Rectal smooth muscle tissue (tissue), 1 donor: ENCODE measurements around the gene OTC.

Experiments used
- H3K27ac ChIP-seq: one replicate; pipeline ENCODE4 v1.7.0; 2013; ENCODE audit warnings: low read depth, low read length, inconsistent platforms
- H3K27me3 ChIP-seq: one replicate; pipeline ENCODE4 v1.7.0; 2013; ENCODE audit warnings: low read length; ENCODE audit not compliant: control insufficient read depth, insufficient read depth
- H3K36me3 ChIP-seq: one replicate; pipeline ENCODE4 v1.7.0; 2013; ENCODE audit warnings: low read length; ENCODE audit not compliant: control insufficient read depth, insufficient read depth
- H3K4me1 ChIP-seq: one replicate; pipeline ENCODE4 v1.7.0; 2013; ENCODE audit warnings: low read length; ENCODE audit not compliant: control insufficient read depth, insufficient read depth
- H3K4me3 ChIP-seq: one replicate; pipeline ENCODE4 v1.7.0; 2013; ENCODE audit warnings: low read length
- H3K9ac ChIP-seq: one replicate; pipeline ENCODE4 v1.7.0; 2013; ENCODE audit warnings: low read length

Gene OTC

GRCh38 chrX:38368774-38369173 is 16.4 kb downstream of the OTC start:
- no peak overlapping the region for H3K9ac ChIP-seq
- H3K4me1 ChIP-seq = no peaks in the 10 kb centered on the region
- H3K36me3 ChIP-seq = no peaks in the 10 kb centered on the region
- H3K27me3 ChIP-seq = no peaks in the 10 kb centered on the region
- H3K27ac ChIP-seq = no peak overlapping the region
- no peak overlapping the region for H3K4me3 ChIP-seq

- H3K27me3 ChIP-seq = no peaks in the 10 kb centered on the region
- H3K4me1 ChIP-seq = no peaks in the 10 kb centered on the region
- H3K9ac ChIP-seq = no peak overlapping the region
- H3K27ac ChIP-seq = no peak overlapping the region
- no peak overlapping the region for H3K4me3 ChIP-seq
- no peaks in the 10 kb centered on the region for H3K36me3 ChIP-seq
Observed at GRCh38 chrX:38371641-38372040, 19.2 kb downstream of the OTC start.

GRCh38 chrX:38374431-38374830 is 22.0 kb downstream of the OTC start:
- Histone ChIP-seq H3K36me3 (no peaks in the 10 kb centered on the region), H3K27me3 (no peaks in the 10 kb centered on the region), H3K27ac (no peak overlapping the region), H3K4me1 (no peaks in the 10 kb centered on the region), H3K9ac (no peak overlapping the region), H3K4me3 (no peak overlapping the region)

GRCh38 chrX:38375891-38376290 is 23.5 kb downstream of the OTC start:
- no peaks in the 10 kb centered on the region for H3K27me3 ChIP-seq
- H3K36me3 ChIP-seq = no peaks in the 10 kb centered on the region
- no peaks in the 10 kb centered on the region for H3K4me1 ChIP-seq
- H3K4me3 ChIP-seq = no peak overlapping the region
- H3K27ac ChIP-seq = no peak overlapping the region
- H3K9ac ChIP-seq = no peak overlapping the region

GRCh38 chrX:38376747-38377146 is 24.3 kb downstream of the OTC start:
- Histone ChIP-seq H3K4me3 (no peak overlapping the region), H3K27me3 (no peaks in the 10 kb centered on the region), H3K9ac (no peak overlapping the region), H3K36me3 (no peaks in the 10 kb centered on the region), H3K4me1 (no peaks in the 10 kb centered on the region), H3K27ac (no peak overlapping the region)

GRCh38 chrX:38379088-38379487 is 26.7 kb downstream of the OTC start:
- Histone ChIP-seq H3K4me1 (no peaks in the 10 kb centered on the region), H3K36me3 (no peaks in the 10 kb centered on the region), H3K9ac (no peak overlapping the region), H3K27me3 (peaks cover 2% of the 10 kb centered on the region), H3K27ac (no peak overlapping the region), H3K4me3 (no peak overlapping the region)

- Histone ChIP-seq H3K9ac (no peak overlapping the region), H3K4me1 (no peaks in the 10 kb centered on the region), H3K36me3 (no peaks in the 10 kb centered on the region), H3K27me3 (peaks cover 2% of the 10 kb centered on the region), H3K27ac (no peak overlapping the region), H3K4me3 (no peak overlapping the region)
Observed at GRCh38 chrX:38382663-38383062, 30.3 kb downstream of the OTC start.

- no peaks in the 10 kb centered on the region for H3K36me3 ChIP-seq
- H3K27ac ChIP-seq = no peak overlapping the region
- H3K9ac ChIP-seq = no peak overlapping the region
- no peaks in the 10 kb centered on the region for H3K4me1 ChIP-seq
- H3K4me3 ChIP-seq = no peak overlapping the region
- no peaks in the 10 kb centered on the region for H3K27me3 ChIP-seq
Observed at GRCh38 chrX:38400389-38400910, 48.0 kb downstream of the OTC start.

GRCh38 chrX:38402118-38402517 is 49.7 kb downstream of the OTC start:
- Histone ChIP-seq H3K27ac (no peak overlapping the region), H3K36me3 (no peaks in the 10 kb centered on the region), H3K4me1 (no peaks in the 10 kb centered on the region), H3K4me3 (no peak overlapping the region), H3K27me3 (no peaks in the 10 kb centered on the region), H3K9ac (no peak overlapping the region)

GRCh38 chrX:38403834-38404233 is 51.4 kb downstream of the OTC start:
- no peak overlapping the region for H3K27ac ChIP-seq
- no peaks in the 10 kb centered on the region for H3K27me3 ChIP-seq
- no peak overlapping the region for H3K9ac ChIP-seq
- H3K4me1 ChIP-seq = no peaks in the 10 kb centered on the region
- no peak overlapping the region for H3K4me3 ChIP-seq
- H3K36me3 ChIP-seq = no peaks in the 10 kb centered on the region

GRCh38 chrX:38407126-38407525 is 54.7 kb downstream of the OTC start:
- Histone ChIP-seq H3K36me3 (no peaks in the 10 kb centered on the region), H3K27ac (no peak overlapping the region), H3K4me1 (no peaks in the 10 kb centered on the region), H3K9ac (no peak overlapping the region), H3K4me3 (no peak overlapping the region), H3K27me3 (peaks cover 2% of the 10 kb centered on the region)

- no peak overlapping the region for H3K9ac ChIP-seq
- no peak overlapping the region for H3K4me3 ChIP-seq
- no peaks in the 10 kb centered on the region for H3K4me1 ChIP-seq
- H3K27me3 ChIP-seq = peaks cover 2% of the 10 kb centered on the region
- H3K36me3 ChIP-seq = no peaks in the 10 kb centered on the region
- no peak overlapping the region for H3K27ac ChIP-seq
Observed at GRCh38 chrX:38409289-38409688, 56.9 kb downstream of the OTC start.

- H3K4me3 ChIP-seq = no peak overlapping the region
- no peaks in the 10 kb centered on the region for H3K4me1 ChIP-seq
- H3K27ac ChIP-seq = no peak overlapping the region
- no peaks in the 10 kb centered on the region for H3K27me3 ChIP-seq
- H3K36me3 ChIP-seq = no peaks in the 10 kb centered on the region
- H3K9ac ChIP-seq = no peak overlapping the region
Observed at GRCh38 chrX:38426785-38427184, 74.4 kb downstream of the OTC start.
